B cell (primary cell): Measurements from ENCODE around the gene AFAP1L1. TPM values are rescaled to one million over a fixed set of nuclear protein-coding genes. Genes with fewer than 3 reads are reported as not detected.

Experiments used
- ATAC-seq: fragments of 200-7000 bp; cut with Tn5 transposase; one replicate; pipeline ENCODE4 v1.10.0; 2021; ENCODE audit warnings: low read depth, mild to moderate bottlenecking, moderate number of reproducible peaks, moderate library complexity
- CTCF ChIA-PET: fragments of 350-600 bp; sonication (Branson Sonifier 250); formaldehyde crosslinking; loops from one replicate; lab custom pipeline; 2021; ENCODE audit warnings: antibody characterized with exemption, inconsistent platforms; lab: Charles Lee
- POLR2A ChIA-PET: fragments of 350-600 bp; sonication (Branson Sonifier 250); formaldehyde crosslinking; loops from one replicate; lab custom pipeline; 2021; ENCODE audit warnings: antibody characterized with exemption; lab: Charles Lee
- DNase-seq: peaks from one replicate; pipeline ENCODE4 v3.0.0; 2013
- H2AFZ ChIP-seq: 2 replicates; pipeline ENCODE4 v1.6.1; 2012; ENCODE audit warnings: mild to moderate bottlenecking, low read depth, low read length; ENCODE audit not compliant: insufficient read depth, poor library complexity, severe bottlenecking
- H3K27ac ChIP-seq, 2 donors: 1 replicate in 1 of 2; 2 replicates in 1 of 2; pipeline ENCODE4 v1.5.1; 2012 to 2013; ENCODE audit warnings: low read length in 2 of 2, mild to moderate bottlenecking in 2 of 2, moderate library complexity in 1 of 2
- H3K27me3 ChIP-seq, 4 experiments: fragments of 200-600 bp in 1 of 4; sonication (generic) in 1 of 4; replicated peaks in 1 of 4; 1 replicate in 2 of 4; 2 replicates in 2 of 4; pipeline versions ENCODE4 v1.6.1 to v1.7.0; 2013 to 2016; ENCODE audit warnings: low read length in 3 of 4, mild to moderate bottlenecking in 2 of 4, mixed read lengths in 1 of 4, moderate library complexity in 1 of 4; ENCODE audit not compliant: insufficient read depth in 4 of 4, control insufficient read depth in 3 of 4; ENCODE audit errors: control extremely low read depth in 1 of 4
- H3K36me3 ChIP-seq, 2 experiments: replicated peaks in 1 of 2; 1 replicate in 1 of 2; 2 replicates in 1 of 2; pipeline versions ENCODE4 v1.6.1 to v1.7.1; 2013; ENCODE audit warnings: low read length in 1 of 2; ENCODE audit not compliant: insufficient read depth in 2 of 2, control insufficient read depth in 1 of 2; ENCODE audit errors: control extremely low read depth in 1 of 2, extremely low read depth in 1 of 2
- H3K4me1 ChIP-seq, 2 donors: fragments of 200-600 bp in 1 of 2; sonication (generic) in 1 of 2; 1 replicate in 1 of 2; 2 replicates in 1 of 2; pipeline versions ENCODE4 v1.5.1 to v1.6.1; 2013 to 2017; ENCODE audit warnings: low read length in 2 of 2; ENCODE audit not compliant: control insufficient read depth in 2 of 2, insufficient read depth in 2 of 2
- H3K4me2 ChIP-seq: replicated peaks from 2 replicates; pipeline ENCODE3; 2012; ENCODE audit warnings: mild to moderate bottlenecking, low read depth, low read length; ENCODE audit not compliant: poor library complexity, severe bottlenecking
- H3K4me3 ChIP-seq, 5 experiments: fragments of 200-600 bp in 1 of 5; sonication (generic) in 1 of 5; 1 replicate in 3 of 5; 2 replicates in 2 of 5; pipeline versions ENCODE4 v1.5.1 to v1.7.0; 2011 to 2016; ENCODE audit warnings: low read length in 4 of 5, mild to moderate bottlenecking in 4 of 5, low read depth in 2 of 5, control low read depth in 1 of 5, moderate library complexity in 1 of 5; ENCODE audit not compliant: insufficient read depth in 1 of 5; ENCODE audit errors: control extremely low read depth in 1 of 5, extremely low read depth in 1 of 5
- H3K79me2 ChIP-seq: fragments of 200-600 bp; sonication (generic); one replicate; pipeline ENCODE4 v1.6.0; 2016; ENCODE audit warnings: low read length; ENCODE audit not compliant: control insufficient read depth, insufficient read depth
- H3K9ac ChIP-seq: fragments of 200-600 bp; sonication (generic); 2 replicates; pipeline ENCODE4 v1.6.1; 2017; ENCODE audit warnings: mild to moderate bottlenecking, low read length, moderate library complexity
- H3K9me3 ChIP-seq, 3 donors: one replicate each; pipeline versions ENCODE4 v1.6.1 to v1.7.1; 2013; ENCODE audit warnings: low read length in 2 of 3; ENCODE audit not compliant: control insufficient read depth in 2 of 3, insufficient read depth in 1 of 3; ENCODE audit errors: control extremely low read depth in 1 of 3
- H4K20me1 ChIP-seq: 2 replicates; pipeline ENCODE4 v1.6.0; 2012; ENCODE audit warnings: mild to moderate bottlenecking, low read length; ENCODE audit not compliant: insufficient read depth, control insufficient read depth, poor library complexity, severe bottlenecking
- H3K27ac Mint-ChIP-seq: one replicate; pipeline ENCODE4 v1.8.0; 2021; ENCODE audit warnings: mixed read lengths
- H3K27me3 Mint-ChIP-seq: one replicate; pipeline ENCODE4 v1.8.0; 2021; ENCODE audit warnings: mixed read lengths
- H3K4me1 Mint-ChIP-seq: one replicate; pipeline ENCODE4 v1.8.0; 2021; ENCODE audit warnings: mixed read lengths
- H3K4me3 Mint-ChIP-seq: one replicate; pipeline ENCODE4 v1.8.0; 2021; ENCODE audit warnings: mixed read lengths
- H3K9me3 Mint-ChIP-seq: one replicate; pipeline ENCODE4 v1.8.0; 2022; ENCODE audit warnings: mixed read lengths; ENCODE audit not compliant: insufficient read depth
- EZH2 ChIP-seq: IDR thresholded peaks from 2 replicates; pipeline ENCODE4 v1.6.1; 2012; ENCODE audit warnings: borderline replicate concordance, low read depth, mild to moderate bottlenecking, moderate library complexity, low read length; ENCODE audit not compliant: insufficient read depth, poor library complexity, severe bottlenecking
- WGBS: methylation state at CpG from one replicate; pipeline ENCODE4 v1.1.5; 2013; ENCODE audit warnings: missing lambda C conversion rate; ENCODE audit not compliant: insufficient coverage; 5-methylcytosine and 5-hydroxymethylcytosine counted together
- intact Hi-C: fragments of 100-400 bp; cut with micrococcal nuclease; formaldehyde crosslinking; loops from one replicate; pipeline ENCODE4 v1.10.0; 2022
- polyA plus RNA-seq: library from polyadenylated mRNA; depleted of rRNA; stranded (reverse); fragments of >200 nt; gene quantifications from 2 replicates; pipeline ENCODE4 v1.2.3, GENCODE V29; 2012
- total RNA-seq, 2 donors: library from RNA; stranded (reverse); fragments of 120-200 nt in 1 of 2; gene quantifications; 1 replicate in 1 of 2; 2 replicates in 1 of 2; pipeline versions ENCODE4 v1.2.3 to v1.2.4, GENCODE V29; 2013 to 2022
- TF ChIP-seq, protein P1 (sequence below): fragments of 200-600 bp; IDR thresholded peaks from one replicate; pipeline ENCODE4 v1.8.0; 2022; ENCODE audit warnings: antibody characterized with exemption, mild to moderate bottlenecking

AFAP1L1 gene
- total and polyA plus RNA-seq, 2 donors (not counting 1 experiment from before 2014, with no cell fraction given): not detected

DNA sequence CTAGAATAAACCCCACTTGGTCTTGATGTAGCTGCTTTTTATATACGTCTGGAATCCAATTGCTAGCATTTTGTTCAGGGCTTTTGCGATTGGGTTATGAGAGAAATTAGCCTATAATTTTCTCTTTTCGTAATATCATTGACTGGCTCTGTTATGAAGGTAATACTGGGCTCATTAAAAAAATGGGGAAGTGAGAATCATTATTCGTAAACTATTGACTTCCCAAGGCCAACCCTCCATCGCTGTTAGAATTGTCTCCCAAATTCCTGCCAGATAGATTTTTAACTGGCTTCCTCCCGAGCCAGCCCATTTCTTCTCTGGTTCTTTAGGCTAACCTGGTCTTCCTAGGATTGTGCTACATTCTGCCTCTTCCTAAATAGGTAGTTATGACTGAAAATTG, 37.7 kb downstream of the AFAP1L1 start:
- H3K4me2 ChIP-seq: no peak overlapping the region

DNA sequence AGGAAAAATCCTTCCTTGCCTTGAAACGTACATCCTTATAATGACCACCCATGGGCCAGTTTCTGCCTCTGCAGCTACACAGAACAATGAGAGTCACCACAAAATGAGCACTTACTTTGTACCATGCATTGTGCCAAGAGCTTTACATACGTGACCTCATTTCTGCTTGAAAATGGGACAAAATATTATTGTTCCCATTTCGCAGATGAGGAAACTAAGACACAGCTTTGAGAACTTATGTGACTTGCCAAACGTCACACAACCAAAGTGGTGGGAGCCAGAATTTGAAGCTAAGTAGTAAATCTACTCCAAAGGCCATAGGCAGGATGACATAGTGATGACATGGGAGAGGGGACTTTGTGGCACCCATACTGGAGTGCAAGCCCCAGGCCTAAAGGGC, 38.8 kb downstream of the AFAP1L1 start:
- H3K4me3 Mint-ChIP-seq: no peak overlapping the region
- H3K27me3 ChIP-seq: no peaks in the 10 kb centered on the region
- H3K27ac Mint-ChIP-seq: no peak overlapping the region
- no peaks in the 10 kb centered on the region for H3K4me1 Mint-ChIP-seq
- H3K27me3 Mint-ChIP-seq: peaks cover 12% of the 10 kb centered on the region
- CTCF ChIA-PET: interaction anchor here (1.1 kb wide), 1 partner anchor 61 kb away, joined by 6 read pairs; no protein-coding TSS in a partner anchor
- H3K4me1 ChIP-seq: no peaks in the 10 kb centered on the region
- H3K79me2 ChIP-seq: no peaks in the 10 kb centered on the region
- intact Hi-C loops: no loop called here
- ATAC-seq: no peak
- H2AFZ ChIP-seq: no peak overlapping the region
- H3K4me3 ChIP-seq: no peak overlapping the region
- no peaks in the 10 kb centered on the region for H3K36me3 ChIP-seq
- H3K9ac ChIP-seq: no peak overlapping the region
- POLR2A ChIA-PET: no interaction called here
- whole genome bisulfite sequencing: 100% methylated on average over 2 of the region's 4 CpGs
- H3K27ac ChIP-seq: no peak overlapping the region
- no peak overlapping the region for H3K4me2 ChIP-seq
- TF ChIP-seq, protein P1, sequence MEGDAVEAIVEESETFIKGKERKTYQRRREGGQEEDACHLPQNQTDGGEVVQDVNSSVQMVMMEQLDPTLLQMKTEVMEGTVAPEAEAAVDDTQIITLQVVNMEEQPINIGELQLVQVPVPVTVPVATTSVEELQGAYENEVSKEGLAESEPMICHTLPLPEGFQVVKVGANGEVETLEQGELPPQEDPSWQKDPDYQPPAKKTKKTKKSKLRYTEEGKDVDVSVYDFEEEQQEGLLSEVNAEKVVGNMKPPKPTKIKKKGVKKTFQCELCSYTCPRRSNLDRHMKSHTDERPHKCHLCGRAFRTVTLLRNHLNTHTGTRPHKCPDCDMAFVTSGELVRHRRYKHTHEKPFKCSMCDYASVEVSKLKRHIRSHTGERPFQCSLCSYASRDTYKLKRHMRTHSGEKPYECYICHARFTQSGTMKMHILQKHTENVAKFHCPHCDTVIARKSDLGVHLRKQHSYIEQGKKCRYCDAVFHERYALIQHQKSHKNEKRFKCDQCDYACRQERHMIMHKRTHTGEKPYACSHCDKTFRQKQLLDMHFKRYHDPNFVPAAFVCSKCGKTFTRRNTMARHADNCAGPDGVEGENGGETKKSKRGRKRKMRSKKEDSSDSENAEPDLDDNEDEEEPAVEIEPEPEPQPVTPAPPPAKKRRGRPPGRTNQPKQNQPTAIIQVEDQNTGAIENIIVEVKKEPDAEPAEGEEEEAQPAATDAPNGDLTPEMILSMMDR: no peak
- no peak for TF ChIP-seq EZH2
- H4K20me1 ChIP-seq: no peaks in the 10 kb centered on the region
- no peaks in the 10 kb centered on the region for H3K9me3 Mint-ChIP-seq
- H3K9me3 ChIP-seq: no peaks in the 10 kb centered on the region
- DNase-seq: no peak

More for the DNA sequence above, 37.7 kb downstream of the AFAP1L1 start:
- Histone ChIP-seq H2AFZ (no peak overlapping the region), H3K9me3 (no peaks in the 10 kb centered on the region), H4K20me1 (no peaks in the 10 kb centered on the region), H3K4me3 (no peak overlapping the region), H3K9ac (no peak overlapping the region), H3K4me1 (no peaks in the 10 kb centered on the region), H3K36me3 (no peaks in the 10 kb centered on the region), H3K27ac (no peak overlapping the region), H3K27me3 (no peaks in the 10 kb centered on the region), H3K79me2 (no peaks in the 10 kb centered on the region)
- intact Hi-C loops: no loop called here
- CTCF ChIA-PET: interaction anchor here (0.7 to 2.3 kb wide), 2 partner anchors 8 to 865 kb away, joined by 3 to 7 read pairs; no protein-coding TSS in a partner anchor
- TF ChIP-seq EZH2: no peak
- TF ChIP-seq, protein P1: no peak
- Mint-ChIP-seq H3K27me3 (peaks cover 16% of the 10 kb centered on the region), H3K27ac (no peak overlapping the region), H3K9me3 (no peaks in the 10 kb centered on the region), H3K4me3 (no peak overlapping the region), H3K4me1 (no peaks in the 10 kb centered on the region)
- no CpG with 5 or more reads among the region's 6 CpGs for WGBS
- DNase-seq (no peak), ATAC-seq (no peak)
- POLR2A ChIA-PET: no interaction called here
